ENCODE measurements around the gene DYNC1LI1. TPM values are rescaled to one million over a fixed set of nuclear protein-coding genes. Genes with fewer than 3 reads are reported as not detected.

Gene DYNC1LI1
- total and polyA plus RNA-seq, 4 donors, result 18.3 to 50.7 (median 33.5) TPM

GRCh38 chr3:32571192-32571485 lies 481 bp upstream of the DYNC1LI1 start:
- Histone ChIP-seq H3K36me3 (ENCODE audit: control insufficient read depth in 4 of 4, insufficient read depth in 4 of 4, low read length in 4 of 4) (peaks cover 0 to 4% (median 0%) of the 10 kb centered on the region in 4 donors), H3K27ac (ENCODE audit: low read depth in 1 of 2, low read length in 1 of 2) (peak overlapping the region; percentile 95 to 100), H3K27me3 (ENCODE audit: control insufficient read depth in 3 of 3, insufficient read depth in 3 of 3, low read length in 2 of 3) (no peaks in the 10 kb centered on the region), H3K4me1 (ENCODE audit: control insufficient read depth in 5 of 5, insufficient read depth in 5 of 5, low read length in 5 of 5) (peaks cover 3 to 25% (median 7%) of the 10 kb centered on the region in 5 donors), H3K9ac (ENCODE audit: insufficient read depth in 1 of 2, low read length in 2 of 2) (peak overlapping the region in 1 of 2 donors; percentile 72), H3K9me3 (ENCODE audit: control insufficient read depth in 4 of 4, insufficient read depth in 3 of 4, low read length in 3 of 4) (no peaks in the 10 kb centered on the region), H3K4me3 (peak overlapping the region; percentile 96)
- 1% methylated on average over 14 of the region's 14 CpGs for WGBS, 2 donors
- no peak for TF ChIP-seq CTCF (IDR thresholded peaks at IDR 0.05; ENCODE audit: control extremely low read depth, extremely low read depth)
- DNase-seq (no peak), ATAC-seq (ENCODE audit: insufficient read depth, low FRiP score) (peak; percentile 34)

- peaks cover 0 to 8% (median 2%) of the 10 kb centered on the region in 4 donors for H3K36me3 ChIP-seq (ENCODE audit: control insufficient read depth in 4 of 4, insufficient read depth in 4 of 4, low read length in 4 of 4)
- H3K4me3 ChIP-seq, result peak overlapping the region; percentile 96
- DNase-seq (peak; percentile 55 to 66 (median 58)), ATAC-seq (ENCODE audit: insufficient read depth, low FRiP score) (peak; percentile 54)
- peak overlapping the region; percentile 73 to 75 for H3K9ac ChIP-seq (ENCODE audit: insufficient read depth in 1 of 2, low read length in 2 of 2)
- H3K9me3 ChIP-seq (ENCODE audit: control insufficient read depth in 4 of 4, insufficient read depth in 3 of 4, low read length in 3 of 4), result no peaks in the 10 kb centered on the region
- H3K27ac ChIP-seq (ENCODE audit: low read depth in 1 of 2, low read length in 1 of 2), result peak overlapping the region; percentile 95 to 100
- peaks cover 3 to 25% (median 6%) of the 10 kb centered on the region in 5 donors for H3K4me1 ChIP-seq (ENCODE audit: control insufficient read depth in 5 of 5, insufficient read depth in 5 of 5, low read length in 5 of 5)
- TF ChIP-seq CTCF (IDR thresholded peaks at IDR 0.05; ENCODE audit: control extremely low read depth, extremely low read depth), result no peak
- WGBS, 2 donors, result 2 to 4% methylated on average over 31 to 40 of the region's 40 CpGs
- no peaks in the 10 kb centered on the region for H3K27me3 ChIP-seq (ENCODE audit: control insufficient read depth in 3 of 3, insufficient read depth in 3 of 3, low read length in 2 of 3)
Observed at GRCh38 chr3:32569540-32570420, 878 bp downstream of the DYNC1LI1 start.

GRCh38 chr3:32568953-32569352 lies 1.7 kb downstream of the DYNC1LI1 start:
- TF ChIP-seq CTCF (IDR thresholded peaks at IDR 0.05; ENCODE audit: control extremely low read depth, extremely low read depth), result no peak
- Histone ChIP-seq H3K4me3 (no peak overlapping the region), H3K36me3 (ENCODE audit: control insufficient read depth in 4 of 4, insufficient read depth in 4 of 4, low read length in 4 of 4) (peaks cover 0 to 8% (median 2%) of the 10 kb centered on the region in 4 donors), H3K27ac (ENCODE audit: low read depth in 1 of 2, low read length in 1 of 2) (no peak overlapping the region), H3K9ac (ENCODE audit: insufficient read depth in 1 of 2, low read length in 2 of 2) (peak overlapping the region in 1 of 2 donors; percentile 31), H3K27me3 (ENCODE audit: control insufficient read depth in 3 of 3, insufficient read depth in 3 of 3, low read length in 2 of 3) (no peaks in the 10 kb centered on the region), H3K9me3 (ENCODE audit: control insufficient read depth in 4 of 4, insufficient read depth in 3 of 4, low read length in 3 of 4) (no peaks in the 10 kb centered on the region), H3K4me1 (ENCODE audit: control insufficient read depth in 5 of 5, insufficient read depth in 5 of 5, low read length in 5 of 5) (peaks cover 3 to 25% (median 7%) of the 10 kb centered on the region in 5 donors)
- DNase-seq, result no peak
- no peak for ATAC-seq (ENCODE audit: insufficient read depth, low FRiP score)
- 89 to 94% methylated on average over 2 of the region's 2 CpGs for WGBS, 2 donors
